ENCODE data around the gene INPP4B.

Gene INPP4B

GRCh38 chr4:142721187-142721586, 124.9 kb downstream of the INPP4B start:
- DNase-seq: no peak

GRCh38 chr4:142719854-142720541, 126.1 kb downstream of the INPP4B start:
- no peak for DNase-seq

- DNase-seq: no peak
Observed at GRCh38 chr4:142718981-142719380, 127.1 kb downstream of the INPP4B start.

- no peak for DNase-seq
Observed at GRCh38 chr4:142715727-142716126, 130.4 kb downstream of the INPP4B start.

- no peak for DNase-seq
Observed at GRCh38 chr4:142713282-142714030, 132.6 kb downstream of the INPP4B start.

GRCh38 chr4:142708231-142708630, 137.9 kb downstream of the INPP4B start:
- DNase-seq: no peak

- no peak for DNase-seq
Observed at GRCh38 chr4:142707401-142707800, 138.7 kb downstream of the INPP4B start.

GRCh38 chr4:142706381-142706780, 139.7 kb downstream of the INPP4B start:
- DNase-seq: no peak

- DNase-seq: no peak
Observed at GRCh38 chr4:142705820-142706219, 140.3 kb downstream of the INPP4B start.

GRCh38 chr4:142703694-142704309, 142.3 kb downstream of the INPP4B start:
- DNase-seq: no peak

- no peak for DNase-seq
Observed at GRCh38 chr4:142701017-142701416, 145.1 kb downstream of the INPP4B start.

- no peak for DNase-seq
Observed at GRCh38 chr4:142700531-142700930, 145.6 kb downstream of the INPP4B start.

- DNase-seq: no peak
Observed at GRCh38 chr4:142698552-142698951, 147.5 kb downstream of the INPP4B start.

- no peak for DNase-seq
Observed at GRCh38 chr4:142697928-142698327, 148.2 kb downstream of the INPP4B start.

- no peak for DNase-seq
Observed at GRCh38 chr4:142697320-142697719, 148.8 kb downstream of the INPP4B start.

GRCh38 chr4:142696334-142697122, 149.6 kb downstream of the INPP4B start:
- no peak for DNase-seq

- no peak for DNase-seq
Observed at GRCh38 chr4:142690406-142691163, 155.5 kb downstream of the INPP4B start.

GRCh38 chr4:142687547-142688275, 158.4 kb downstream of the INPP4B start:
- no peak for DNase-seq

GRCh38 chr4:142686081-142686480, 160.0 kb downstream of the INPP4B start:
- no peak for DNase-seq

- DNase-seq: no peak
Observed at GRCh38 chr4:142683997-142684396, 162.1 kb downstream of the INPP4B start.

- no peak for DNase-seq
Observed at GRCh38 chr4:142683503-142683902, 162.6 kb downstream of the INPP4B start.

- DNase-seq: no peak
Observed at GRCh38 chr4:142671516-142671915, 174.6 kb downstream of the INPP4B start.
